NCI-H1436 (cell line): ENCODE data around the gene LOXL3.

Source experiments
- DNase-seq: peaks from one replicate; lab custom pipeline; 2025; lab: John Stamatoyannopoulos, UW

Gene LOXL3

GRCh38 chr2:74551942-74552913, 1.5 kb downstream of the LOXL3 start:
- no peak for DNase-seq

GRCh38 chr2:74551530-74551929, 2.2 kb downstream of the LOXL3 start:
- DNase-seq, result no peak

GRCh38 chr2:74550231-74550630, 3.5 kb downstream of the LOXL3 start:
- no peak for DNase-seq

GRCh38 chr2:74548900-74549826, 4.6 kb downstream of the LOXL3 start:
- DNase-seq, result no peak

- DNase-seq, result no peak
Observed at GRCh38 chr2:74548285-74548899, 5.3 kb downstream of the LOXL3 start.

GRCh38 chr2:74546004-74546403, 7.7 kb downstream of the LOXL3 start:
- no peak for DNase-seq

- no peak for DNase-seq
Observed at GRCh38 chr2:74544634-74545033, 9.1 kb downstream of the LOXL3 start.

- no peak for DNase-seq
Observed at GRCh38 chr2:74542978-74543377, 10.8 kb downstream of the LOXL3 start.

- no peak for DNase-seq
Observed at GRCh38 chr2:74540291-74540690, 13.5 kb downstream of the LOXL3 start.

GRCh38 chr2:74538881-74539339, 14.8 kb downstream of the LOXL3 start:
- DNase-seq, result no peak

GRCh38 chr2:74537140-74537539, 16.6 kb downstream of the LOXL3 start:
- no peak for DNase-seq

- no peak for DNase-seq
Observed at GRCh38 chr2:74536166-74536950, 17.4 kb downstream of the LOXL3 start.

- DNase-seq, result no peak
Observed at GRCh38 chr2:74535440-74535965, 18.2 kb downstream of the LOXL3 start.

GRCh38 chr2:74534411-74534810, 19.3 kb downstream of the LOXL3 start:
- DNase-seq, result no peak

- DNase-seq, result no peak
Observed at GRCh38 chr2:74533464-74533863, 20.3 kb downstream of the LOXL3 start.

- no peak for DNase-seq
Observed at GRCh38 chr2:74532222-74532621, 21.5 kb downstream of the LOXL3 start.

GRCh38 chr2:74531666-74532065, 22.1 kb downstream of the LOXL3 start:
- no peak for DNase-seq

- no peak for DNase-seq
Observed at GRCh38 chr2:74530239-74531187, 23.2 kb downstream of the LOXL3 start.

GRCh38 chr2:74529357-74530238, 24.1 kb downstream of the LOXL3 start, which contains the start of the genes AUP1 and HTRA2:
AUP1 (minus strand) TSS chr2:74529706; CDS start chr2:74529629, 77 bp downstream.
HTRA2 (plus strand) TSS chr2:74529933; CDS start chr2:74530007, 74 bp downstream.
- peak; percentile 97 for DNase-seq
